ENCODE results near the gene MAP4K5.

- TF ChIP-seq POLR2A (IDR thresholded peaks at IDR 0.05; ENCODE audit: low read depth, low read length) (no peak), POLR2AphosphoS5 (IDR thresholded peaks at IDR 0.05; ENCODE audit: low read depth, low read length) (no peak), TAF1 (IDR thresholded peaks at IDR 0.05; ENCODE audit: borderline replicate concordance, low read depth, low read length) (no peak)
Measured at GRCh38 chr14:50488521-50488920, 43.8 kb downstream of the MAP4K5 start.

Measured in GM12892 (cell line).